AG09319 (cell line): ENCODE data around the gene BEST4.

Experiments used
- DNase-seq: peaks from one replicate; pipeline ENCODE4 v3.0.0-alpha.2; 2010; ENCODE audit warnings: low read depth; ENCODE audit errors: extremely low read depth
- CTCF ChIP-seq: IDR thresholded peaks from 2 replicates; pipeline ENCODE4 v1.5.1; 2011; ENCODE audit warnings: low read depth, mild to moderate bottlenecking, inconsistent platforms, low read length, moderate library complexity

The BEST4 gene

DNA sequence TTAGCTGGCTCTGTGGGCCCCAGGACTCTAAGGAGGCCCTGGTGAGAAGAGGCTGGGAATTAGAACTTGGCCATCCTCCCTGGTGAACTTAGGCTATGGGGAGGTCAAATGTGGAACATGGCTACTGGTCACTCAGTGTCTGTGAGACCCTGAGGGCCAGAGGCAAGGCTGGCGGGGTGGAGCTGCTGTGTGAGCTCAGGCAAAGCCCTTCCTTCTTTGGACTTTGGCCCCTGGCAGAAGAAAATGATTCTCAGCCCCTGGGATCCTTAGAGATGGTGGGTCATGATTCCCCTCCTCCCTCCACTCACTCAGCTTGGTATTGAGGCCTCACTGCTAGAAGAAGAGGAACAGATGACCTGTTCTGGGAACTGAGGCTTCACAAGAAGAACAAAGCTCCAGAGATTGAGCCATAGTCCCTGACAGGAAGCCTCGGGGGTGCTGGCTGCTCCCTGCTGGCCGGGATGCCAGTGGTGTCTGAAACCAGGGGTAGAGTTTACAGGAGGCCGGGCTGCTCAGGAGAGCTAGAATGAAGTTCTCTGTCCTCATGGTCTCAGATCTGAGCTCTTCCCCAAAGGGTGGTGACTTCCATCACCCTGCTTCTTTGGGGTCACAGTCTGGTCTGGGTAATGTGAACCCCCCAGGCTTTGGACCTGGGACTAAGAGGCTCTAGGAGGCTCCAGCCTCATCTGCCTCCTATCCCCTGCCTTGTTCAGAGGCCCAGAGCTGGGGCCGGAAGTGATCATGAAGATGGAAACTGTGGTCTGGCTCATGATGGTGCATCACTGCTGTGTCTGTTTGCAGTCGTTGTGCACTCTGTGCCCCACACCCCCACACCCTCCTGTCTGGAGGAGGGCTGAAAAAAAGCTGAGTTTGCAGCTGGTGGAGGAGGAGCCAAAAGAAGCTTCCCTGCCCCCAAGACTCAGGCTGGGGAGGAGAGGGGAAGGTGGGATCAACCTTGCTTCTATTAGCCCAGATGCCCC is 21.3 kb upstream of the BEST4 start:
- peak; percentile 21 for TF ChIP-seq CTCF
- DNase-seq = no peak

DNA sequence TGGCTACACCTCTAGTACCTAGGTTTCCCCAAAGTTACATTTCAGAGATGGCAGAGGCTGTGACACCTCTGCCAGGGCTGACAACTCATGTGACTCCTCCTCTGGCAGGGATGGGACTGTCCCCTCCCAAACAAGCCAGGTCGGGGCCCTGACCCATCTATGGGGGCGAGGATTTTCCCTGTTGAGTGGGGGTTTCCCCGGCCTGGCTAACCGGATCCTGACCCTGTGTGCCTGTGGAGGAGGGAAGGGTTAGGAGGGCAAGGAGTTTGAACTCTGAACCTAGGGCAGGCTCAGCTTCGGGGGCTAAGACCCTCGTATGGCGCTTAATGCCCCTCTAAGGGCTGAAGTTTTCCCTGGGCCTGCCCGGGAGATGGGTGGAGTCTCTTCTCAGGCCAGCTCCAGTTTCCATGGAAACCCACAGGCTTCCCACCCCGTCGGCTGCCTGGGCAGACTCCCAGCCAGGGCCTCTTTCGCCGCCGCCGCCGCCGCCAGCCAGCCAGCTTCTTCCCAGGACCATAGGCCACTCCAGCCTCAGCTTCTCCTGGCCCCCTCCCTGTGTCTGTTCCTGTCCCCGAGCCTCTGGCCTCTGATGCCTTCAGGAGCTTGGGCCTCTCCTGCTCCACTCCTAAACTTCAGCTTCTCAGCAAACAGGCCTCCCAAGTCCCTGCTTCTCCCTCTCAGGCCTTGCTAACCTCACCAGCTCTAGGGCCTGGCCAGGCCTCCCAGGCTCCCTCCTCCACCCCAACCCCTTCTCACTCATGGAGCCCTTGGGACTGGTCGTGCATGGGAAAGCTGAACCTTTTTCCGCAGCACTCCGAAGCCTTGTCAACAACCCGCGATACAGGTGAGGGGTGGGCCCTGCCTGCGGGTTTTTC is 20.3 kb upstream of the BEST4 start, which contains the start of gene BTBD19:
Gene BTBD19, plus strand, starts transcription at position 461 of the 875 bp plus-strand sequence. Its CDS starts 298 bp downstream, at position 759.
- DNase-seq = peak; percentile 83
- no peak for TF ChIP-seq CTCF

GRCh38 chr1:44807364-44808062 is 19.5 kb upstream of the BEST4 start:
- no peak for TF ChIP-seq CTCF
- peak; percentile 99 for DNase-seq

DNA sequence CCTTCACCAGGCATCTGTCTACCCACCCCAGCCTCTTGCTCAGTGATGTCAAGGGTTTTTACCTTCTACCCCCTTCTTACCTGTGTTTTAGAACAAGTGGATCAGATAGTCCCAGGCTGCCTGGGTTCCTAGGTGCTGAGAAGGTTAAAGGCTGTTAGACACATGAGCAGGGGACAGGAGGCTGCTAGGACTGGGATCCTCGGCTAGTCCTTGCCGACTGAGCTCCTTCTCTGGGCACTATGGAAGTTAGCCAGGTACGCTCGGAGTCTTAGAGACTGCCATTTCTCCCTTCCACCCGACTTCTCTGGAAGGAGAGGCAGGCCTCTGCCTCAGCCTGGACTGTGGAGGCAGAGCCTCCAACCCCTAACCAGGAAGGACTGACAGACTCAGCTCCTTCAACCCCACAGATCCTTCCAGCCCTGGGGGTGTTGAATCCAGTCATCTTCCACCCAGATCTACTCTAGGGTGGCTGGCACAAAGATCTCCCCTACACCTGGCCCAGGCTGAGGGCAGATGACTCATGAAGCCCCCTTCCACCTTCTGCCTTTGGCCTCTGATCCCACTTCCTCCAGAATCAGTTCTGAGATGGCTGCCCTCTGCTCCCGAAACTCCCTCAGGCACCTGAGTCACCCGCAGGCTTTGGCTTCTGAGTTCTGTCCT is 18.9 kb upstream of the BEST4 start, which contains the start of gene DYNLT4:
Gene DYNLT4, minus strand, starts transcription at position 648 of the 660 bp plus-strand sequence. CDS start 683 bp downstream, outside the sequence.
- no peak for TF ChIP-seq CTCF

DNA sequence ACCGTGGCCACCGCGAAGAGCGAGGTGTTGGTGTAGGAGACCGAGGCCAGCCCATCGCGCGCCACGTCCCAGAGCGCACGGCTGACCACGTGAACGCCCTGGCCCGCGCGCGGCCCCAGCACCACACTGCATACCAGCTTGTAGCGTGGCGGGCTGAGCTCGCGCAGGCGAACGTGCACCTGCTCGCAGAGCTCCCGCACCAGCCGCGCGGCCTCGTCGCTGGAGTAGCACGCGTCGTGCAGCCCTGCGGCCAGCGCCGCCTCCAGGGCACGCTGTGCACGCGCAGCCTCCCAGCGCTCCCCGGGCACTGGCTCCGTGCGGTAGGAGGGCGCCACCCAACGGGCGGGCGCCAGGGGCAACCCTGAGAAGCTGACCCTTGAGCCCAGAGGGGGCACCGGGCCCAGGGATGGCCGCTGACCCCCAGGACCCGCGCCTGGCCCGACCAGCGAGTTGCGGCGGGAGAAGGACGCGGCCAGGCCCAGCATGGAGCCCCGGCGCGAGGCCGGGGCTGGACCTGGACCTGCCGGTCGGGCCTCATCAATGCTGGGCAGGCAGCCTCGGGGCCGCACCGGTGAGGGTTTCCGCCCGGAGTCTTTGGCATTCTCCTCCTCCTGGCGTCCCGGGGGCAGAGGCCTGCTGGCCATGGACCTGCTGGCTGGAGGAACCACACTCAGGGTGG is 18.2 kb upstream of the BEST4 start:
- no peak for DNase-seq
- no peak for TF ChIP-seq CTCF

More for the DNA sequence above, 18.9 kb upstream of the BEST4 start, which contains the start of gene DYNLT4:
- no peak for DNase-seq
